IMR-90 (cell line): Measurements from ENCODE around the gene ERP27. TPM values are rescaled to one million over a fixed set of nuclear protein-coding genes. Genes with fewer than 3 reads are reported as not detected.

Experiments
- ATAC-seq: fragments of 200-7000 bp; cut with Tn5 transposase; 2 replicates; pipeline ENCODE4 v1.9.1; 2020; ENCODE audit warnings: low read depth, mild to moderate bottlenecking, moderate library complexity
- BruUV-seq: library from RNA; stranded (reverse); fragments of 400-500 nt; replicated peaks from 2 replicates; lab custom pipeline; 2021; lab: Mats Ljungman, UMichigan
- CTCF ChIA-PET: fragments of 300-600 bp; formaldehyde crosslinking; extraction: SDS; loops from one replicate; lab custom pipeline; 2021; ENCODE audit warnings: antibody characterized with exemption; lab: Yijun Ruan, JAX
- POLR2A ChIA-PET: fragments of 300-600 bp; sonication (Branson Sonifier 250); formaldehyde crosslinking; loops from one replicate; lab custom pipeline; 2022; ENCODE audit warnings: antibody characterized with exemption; ENCODE audit not compliant: unreplicated experiment; lab: Charles Lee
- DNase-seq: peaks from one replicate; pipeline ENCODE4 v3.0.0; 2013
- H2AFZ ChIP-seq: replicated peaks from 2 replicates; pipeline ENCODE3; 2013; ENCODE audit warnings: low read length, mild to moderate bottlenecking; ENCODE audit not compliant: poor library complexity
- H2AK5ac ChIP-seq: 2 replicates; pipeline ENCODE4 v1.6.1; 2013; ENCODE audit warnings: low read depth, low read length, inconsistent platforms
- H2AK9ac ChIP-seq: replicated peaks from 2 replicates; pipeline ENCODE3; 2013; ENCODE audit warnings: mild to moderate bottlenecking, low read depth, low read length, moderate library complexity; ENCODE audit not compliant: poor library complexity
- H2BK120ac ChIP-seq: 2 replicates; pipeline ENCODE4 v1.6.1; 2013; ENCODE audit warnings: low read depth, low read length, inconsistent platforms
- H2BK15ac ChIP-seq: 3 replicates; pipeline ENCODE4 v1.6.1; 2013; ENCODE audit warnings: low read depth, low read length, inconsistent platforms
- H2BK20ac ChIP-seq: 2 replicates; pipeline ENCODE4 v1.6.1; 2013; ENCODE audit warnings: low read depth, mild to moderate bottlenecking, inconsistent platforms, low read length, moderate library complexity
- H2BK5ac ChIP-seq: 2 replicates; pipeline ENCODE4 v1.6.1; 2013; ENCODE audit warnings: mild to moderate bottlenecking, low read depth, low read length, inconsistent platforms; ENCODE audit not compliant: poor library complexity, severe bottlenecking
- H3K14ac ChIP-seq: replicated peaks from 2 replicates; pipeline ENCODE4 v1.6.1; 2013; ENCODE audit warnings: low read depth, low read length, inconsistent platforms
- H3K18ac ChIP-seq: 2 replicates; pipeline ENCODE4 v1.6.1; 2013; ENCODE audit warnings: low read depth, low read length, control low read depth
- H3K23ac ChIP-seq: 2 replicates; pipeline ENCODE4 v1.6.1; 2013; ENCODE audit warnings: low read depth, low read length, inconsistent platforms
- H3K27ac ChIP-seq: 2 replicates; pipeline ENCODE4 v1.5.1; 2013; ENCODE audit warnings: mild to moderate bottlenecking, control low read depth, low read length; ENCODE audit not compliant: insufficient read depth
- H3K27me3 ChIP-seq: 2 replicates; pipeline ENCODE4 v1.6.1; 2013; ENCODE audit warnings: low read length; ENCODE audit not compliant: control insufficient read depth, insufficient read depth
- H3K36me3 ChIP-seq: 2 replicates; pipeline ENCODE4 v1.6.1; 2013; ENCODE audit warnings: low read length, mixed read lengths; ENCODE audit not compliant: control insufficient read depth, insufficient read depth
- H3K4ac ChIP-seq: 2 replicates; pipeline ENCODE4 v1.6.1; 2013; ENCODE audit warnings: low read depth, low read length, inconsistent platforms
- H3K4me1 ChIP-seq: 2 replicates; pipeline ENCODE4 v1.6.1; 2013; ENCODE audit warnings: low read length, mixed read lengths; ENCODE audit not compliant: control insufficient read depth, insufficient read depth
- H3K4me2 ChIP-seq: 2 replicates; pipeline ENCODE4 v1.6.1; 2013; ENCODE audit warnings: low read depth, mild to moderate bottlenecking, control low read depth, low read length, moderate library complexity
- H3K4me3 ChIP-seq: 2 replicates; pipeline ENCODE4 v1.5.1; 2013; ENCODE audit warnings: low read depth, mild to moderate bottlenecking, control low read depth, low read length, moderate library complexity; ENCODE audit not compliant: insufficient read depth
- H3K56ac ChIP-seq: 2 replicates; pipeline ENCODE4 v1.6.1; 2013; ENCODE audit warnings: low read length, inconsistent platforms; ENCODE audit not compliant: insufficient read depth; ENCODE audit errors: extremely low read depth
- H3K79me1 ChIP-seq, 2 experiments: 2 replicates each; pipeline ENCODE4 v1.6.1; 2013; ENCODE audit warnings: low read length in 2 of 2, inconsistent platforms in 1 of 2, low read depth in 1 of 2
- H3K9ac ChIP-seq: 2 replicates; pipeline ENCODE4 v1.6.1; 2013; ENCODE audit warnings: low read depth, low read length, control low read depth
- H3K9me1 ChIP-seq: 2 replicates; pipeline ENCODE4 v1.6.1; 2013; ENCODE audit warnings: low read length, inconsistent platforms; ENCODE audit not compliant: insufficient read depth
- H3K9me3 ChIP-seq: 2 replicates; pipeline ENCODE4 v1.6.1; 2013; ENCODE audit warnings: low read length; ENCODE audit not compliant: control insufficient read depth, insufficient read depth
- H4K20me1 ChIP-seq: 2 replicates; pipeline ENCODE4 v1.6.1; 2013; ENCODE audit warnings: low read length, inconsistent platforms; ENCODE audit not compliant: insufficient read depth
- H4K5ac ChIP-seq: 2 replicates; pipeline ENCODE4 v1.6.1; 2013; ENCODE audit warnings: mild to moderate bottlenecking, low read depth, low read length, control low read depth
- H4K8ac ChIP-seq, 2 experiments: 2 replicates each; pipeline ENCODE4 v1.6.1; 2013; ENCODE audit warnings: low read depth in 2 of 2, low read length in 2 of 2, control low read depth in 1 of 2, inconsistent platforms in 1 of 2
- H4K91ac ChIP-seq: 2 replicates; pipeline ENCODE4 v1.6.1; 2013; ENCODE audit warnings: low read depth, low read length, inconsistent platforms; ENCODE audit not compliant: insufficient read depth
- FOS ChIP-seq: fragments of 150-350 bp; IDR thresholded peaks from 2 replicates; pipeline ENCODE4 v1.6.1; 2016; ENCODE audit warnings: low read depth, low read length
- MAZ ChIP-seq: IDR thresholded peaks from 2 replicates; pipeline ENCODE4 v1.6.1; 2012; ENCODE audit warnings: low read depth, mild to moderate bottlenecking, low read length, improper control_type of control experiment, moderate library complexity, borderline replicate concordance
- POLR2A ChIP-seq: IDR thresholded peaks from 2 replicates; pipeline ENCODE4 v1.6.1; 2012; ENCODE audit warnings: mild to moderate bottlenecking, low read depth, low read length
- SMC3 ChIP-seq: fragments of 150-350 bp; IDR thresholded peaks from 2 replicates; pipeline ENCODE4 v1.6.1; 2016; ENCODE audit warnings: low read depth, mild to moderate bottlenecking, antibody characterized with exemption, low read length, moderate library complexity
- WGBS, 2 experiments: methylation state at CpG; one replicate each; pipeline versions ENCODE4 v1.1.5 to v1.1.7; 2013; ENCODE audit warnings: missing lambda C conversion rate in 2 of 2; ENCODE audit not compliant: insufficient read length in 1 of 2; ENCODE audit errors: extremely low coverage in 2 of 2; 5-methylcytosine and 5-hydroxymethylcytosine counted together
- dilution Hi-C: fragments of 300-500 bp; cut with HindIII; formaldehyde crosslinking; loops from one replicate; pipeline ENCODE4 v1.14.3; 2018; ENCODE audit warnings: low sequenced_read_pairs; ENCODE audit not compliant: unreplicated experiment
- in situ Hi-C: fragments of 300-500 bp; cut with MboI; formaldehyde crosslinking; loops from 3 replicates; pipeline ENCODE4 v1.14.3; 2019; ENCODE audit warnings: low sequenced_read_pairs, inconsistent platforms, mixed read lengths
- intact Hi-C: fragments of 100-400 bp; cut with micrococcal nuclease; formaldehyde crosslinking; loops from 2 replicates; pipeline ENCODE4 v1.10.0; 2022
- polyA plus RNA-seq, 3 experiments: library from polyadenylated mRNA; depleted of rRNA; stranded (reverse); fragments of >200 nt; gene quantifications; 2 replicates each; pipeline ENCODE4 v1.2.3, GENCODE V29; 2012; ENCODE audit warnings: low replicate concordance in 1 of 3
- total RNA-seq: library from RNA; depleted of rRNA; stranded (reverse); fragments of >200 nt; gene quantifications from 2 replicates; pipeline ENCODE4 v1.2.3, GENCODE V29; 2012

Gene ERP27
- total and polyA plus RNA-seq, 2 of the 4 experiments (the other 2 are of a cell fraction): not detected

DNA sequence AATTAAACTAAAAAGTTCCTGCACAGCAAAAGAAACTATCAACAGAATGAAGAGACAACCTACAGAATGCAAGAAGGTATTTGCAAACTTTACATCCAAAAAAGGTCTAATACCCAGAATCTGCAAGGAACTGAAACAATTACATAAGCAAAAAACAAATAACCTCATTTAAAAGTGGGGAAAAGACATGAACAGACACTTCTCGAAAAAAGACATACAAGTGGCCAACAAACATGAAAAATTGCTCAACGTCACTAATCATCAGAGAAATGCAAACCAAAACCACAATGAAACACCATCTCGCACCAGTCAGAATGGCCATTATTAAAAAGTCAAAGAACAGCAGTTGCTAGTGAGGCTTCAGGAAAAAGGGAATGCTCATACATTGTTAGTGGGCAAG is 49.7 kb upstream of the ERP27 start:
- no CpG with 5 or more reads among the region's 3 CpGs for WGBS, 2 experiments
- ChIA-PET CTCF (interaction anchor here (0.6 to 1.1 kb wide), 2 partner anchors 173 to 271 kb away, joined by 3 to 4 read pairs; no protein-coding TSS in a partner anchor), POLR2A (no interaction called here)
- no peak overlapping the region for H3K4me3 ChIP-seq
- no TSS peak for BruUV-seq
- H3K4ac ChIP-seq: no peak overlapping the region
- no peaks in the 10 kb centered on the region for H3K27me3 ChIP-seq
- H4K5ac ChIP-seq: no peak overlapping the region
- H4K91ac ChIP-seq: no peak overlapping the region
- DNase-seq: no peak
- TF ChIP-seq POLR2A: no peak
- TF ChIP-seq SMC3: no peak
- no peak for TF ChIP-seq MAZ
- TF ChIP-seq FOS: no peak
- no peak overlapping the region for H3K14ac ChIP-seq
- no peak overlapping the region for H4K8ac ChIP-seq
- H3K9me1 ChIP-seq: 0 out of 2 replicates have a peak, but pooled peaks cover under 1% of the 10 kb centered on the region
- no peak overlapping the region for H3K4me2 ChIP-seq
- no peak overlapping the region for H3K23ac ChIP-seq
- H2BK15ac ChIP-seq: no peak overlapping the region
- H2BK120ac ChIP-seq: no peak overlapping the region
- peaks cover 2% of the 10 kb centered on the region; the same call in 1 of the 2 replicates for H3K4me1 ChIP-seq
- no peaks in the 10 kb centered on the region for H3K36me3 ChIP-seq
- no peak overlapping the region for H2AFZ ChIP-seq
- no peak overlapping the region for H2BK20ac ChIP-seq
- in situ Hi-C loops: loop anchor here (25.0 kb wide), 1 partner anchor 751 kb away; no protein-coding TSS in a partner anchor
- ATAC-seq: no peak
- dilution Hi-C loops: no loop called here
- H2AK5ac ChIP-seq: no peak overlapping the region
- intact Hi-C loops: no loop called here
- no peaks in the 10 kb centered on the region for H3K79me1 ChIP-seq
- no peak overlapping the region for H3K56ac ChIP-seq
- H3K27ac ChIP-seq: no peak overlapping the region
- no peak overlapping the region for H2AK9ac ChIP-seq
- H3K9ac ChIP-seq: no peak overlapping the region
- no peak overlapping the region for H2BK5ac ChIP-seq
- no peaks in the 10 kb centered on the region for H3K9me3 ChIP-seq
- H3K18ac ChIP-seq: no peak overlapping the region
- no peaks in the 10 kb centered on the region for H4K20me1 ChIP-seq
